ENCODE measurements around the gene MED22. TPM values are rescaled to one million over a fixed set of nuclear protein-coding genes. Genes with fewer than 3 reads are reported as not detected.
"Not testable (repeated sequence)": the region's sequence is repeated elsewhere in the genome, so short reads cannot be mapped to it uniquely, and the experiment has no call there.

The MED22 gene
- total and polyA plus RNA-seq, 2 experiments from 2014 or later = 18.8 to 23.4 TPM

DNA sequence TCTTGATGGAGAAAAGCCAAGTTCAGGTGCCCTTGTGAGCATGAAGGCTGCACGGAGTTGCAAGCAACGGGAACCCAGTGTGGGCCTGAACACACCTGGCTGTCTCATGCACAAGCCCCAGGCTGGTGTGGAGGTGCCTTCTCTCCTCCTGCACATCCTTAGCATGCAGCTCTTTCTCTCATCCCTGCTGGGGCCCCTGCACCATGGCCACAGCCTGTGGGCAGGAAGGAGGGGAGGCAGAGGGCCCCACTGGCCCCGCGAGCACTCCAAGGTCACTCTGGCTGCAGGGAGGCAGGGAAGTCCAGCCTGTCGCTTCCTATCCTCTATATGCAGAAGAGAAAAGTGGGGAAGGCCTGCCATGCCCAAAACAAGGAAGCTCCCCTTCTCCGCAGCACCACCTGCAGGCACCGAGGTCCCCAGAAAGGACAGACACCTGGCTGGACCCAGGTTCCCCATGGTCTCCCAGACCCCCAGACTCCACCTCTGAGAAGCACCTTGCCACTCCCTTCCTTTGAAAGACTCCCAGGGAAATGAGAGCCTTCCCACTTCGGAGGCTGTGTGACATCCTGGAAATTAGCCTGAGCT lies 46.8 kb upstream of the MED22 start:
- no peak for DNase-seq (ENCODE audit: low spot score)
- Histone ChIP-seq H3K9me3 (ENCODE audit: low read depth) (no peaks in the 10 kb centered on the region), H3K27ac (no peak overlapping the region), H2AFZ (no peak overlapping the region), H3K4me3 (no peak overlapping the region), H3K36me3 (replicated peaks; ENCODE audit: insufficient read depth, low read depth) (no peaks in the 10 kb centered on the region), H3K27me3 (no peaks in the 10 kb centered on the region), H3K9me2 (replicated peaks; ENCODE audit: insufficient read depth) (no peaks in the 10 kb centered on the region), H3K4me1 (ENCODE audit: insufficient read depth) (peaks cover 5% of the 10 kb centered on the region), H4K20me1 (ENCODE audit: insufficient read depth, poor library complexity, severe bottlenecking) (no peaks in the 10 kb centered on the region), H3K4me2 (no peak overlapping the region), H3K79me2 (no peaks in the 10 kb centered on the region)
- WGBS (ENCODE audit: low lambda C conversion rate, missing lambda C conversion rate) = 72% methylated on average over 7 of the region's 8 CpGs
- TF ChIP-seq EZH2 (IDR thresholded peaks at IDR 0.05; ENCODE audit: borderline replicate concordance) (no peak), EZH2phosphoT487 (IDR thresholded peaks at IDR 0.05; ENCODE audit: low read depth, severe bottlenecking, unreplicated experiment) (no peak)
- TF ChIP-seq, protein P1, sequence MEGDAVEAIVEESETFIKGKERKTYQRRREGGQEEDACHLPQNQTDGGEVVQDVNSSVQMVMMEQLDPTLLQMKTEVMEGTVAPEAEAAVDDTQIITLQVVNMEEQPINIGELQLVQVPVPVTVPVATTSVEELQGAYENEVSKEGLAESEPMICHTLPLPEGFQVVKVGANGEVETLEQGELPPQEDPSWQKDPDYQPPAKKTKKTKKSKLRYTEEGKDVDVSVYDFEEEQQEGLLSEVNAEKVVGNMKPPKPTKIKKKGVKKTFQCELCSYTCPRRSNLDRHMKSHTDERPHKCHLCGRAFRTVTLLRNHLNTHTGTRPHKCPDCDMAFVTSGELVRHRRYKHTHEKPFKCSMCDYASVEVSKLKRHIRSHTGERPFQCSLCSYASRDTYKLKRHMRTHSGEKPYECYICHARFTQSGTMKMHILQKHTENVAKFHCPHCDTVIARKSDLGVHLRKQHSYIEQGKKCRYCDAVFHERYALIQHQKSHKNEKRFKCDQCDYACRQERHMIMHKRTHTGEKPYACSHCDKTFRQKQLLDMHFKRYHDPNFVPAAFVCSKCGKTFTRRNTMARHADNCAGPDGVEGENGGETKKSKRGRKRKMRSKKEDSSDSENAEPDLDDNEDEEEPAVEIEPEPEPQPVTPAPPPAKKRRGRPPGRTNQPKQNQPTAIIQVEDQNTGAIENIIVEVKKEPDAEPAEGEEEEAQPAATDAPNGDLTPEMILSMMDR (IDR thresholded peaks at IDR 0.05; ENCODE audit: poor library complexity) = no peak

DNA sequence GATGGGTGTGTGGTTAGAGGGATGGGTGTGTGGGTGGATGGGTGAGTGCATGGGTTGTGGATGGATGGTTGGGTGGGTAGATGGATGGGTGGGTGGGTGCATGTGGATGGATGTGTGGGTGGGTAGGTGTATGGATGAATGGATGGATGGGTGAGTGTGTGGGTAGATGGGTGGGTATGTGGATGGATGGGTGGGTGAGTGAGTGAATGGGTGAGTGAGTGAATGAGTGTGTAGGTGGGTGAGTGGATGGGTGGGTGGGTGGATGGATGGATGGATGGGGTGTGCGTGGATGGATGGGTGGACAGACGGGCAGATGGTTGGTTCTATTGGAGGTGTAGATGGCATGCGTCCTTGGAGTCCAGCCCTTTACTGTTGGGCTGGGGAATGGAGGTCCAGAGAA lies 45.5 kb upstream of the MED22 start:
- TF ChIP-seq, protein P1 (IDR thresholded peaks at IDR 0.05; ENCODE audit: poor library complexity) = no peak
- TF ChIP-seq EZH2phosphoT487 (IDR thresholded peaks at IDR 0.05; ENCODE audit: low read depth, severe bottlenecking, unreplicated experiment) (no peak), EZH2 (IDR thresholded peaks at IDR 0.05; ENCODE audit: borderline replicate concordance) (no peak)
- H3K36me3 ChIP-seq (replicated peaks; ENCODE audit: insufficient read depth, low read depth) = no peaks in the 10 kb centered on the region
- H3K9me2 ChIP-seq (replicated peaks; ENCODE audit: insufficient read depth) = no peaks in the 10 kb centered on the region
- peaks cover 5% of the 10 kb centered on the region for H3K4me1 ChIP-seq (ENCODE audit: insufficient read depth)
- no peak for DNase-seq (ENCODE audit: low spot score)
- no peaks in the 10 kb centered on the region for H3K27me3 ChIP-seq
- no peaks in the 10 kb centered on the region for H3K9me3 ChIP-seq (ENCODE audit: low read depth)
- H3K4me2 ChIP-seq = no peak overlapping the region
- 83% methylated on average over 2 of the region's 3 CpGs for WGBS (ENCODE audit: low lambda C conversion rate, missing lambda C conversion rate)
- H3K79me2 ChIP-seq = no peaks in the 10 kb centered on the region
- H2AFZ ChIP-seq = no peak overlapping the region
- no peaks in the 10 kb centered on the region for H4K20me1 ChIP-seq (ENCODE audit: insufficient read depth, poor library complexity, severe bottlenecking)
- no peak overlapping the region for H3K27ac ChIP-seq
- H3K4me3 ChIP-seq = no peak overlapping the region

DNA sequence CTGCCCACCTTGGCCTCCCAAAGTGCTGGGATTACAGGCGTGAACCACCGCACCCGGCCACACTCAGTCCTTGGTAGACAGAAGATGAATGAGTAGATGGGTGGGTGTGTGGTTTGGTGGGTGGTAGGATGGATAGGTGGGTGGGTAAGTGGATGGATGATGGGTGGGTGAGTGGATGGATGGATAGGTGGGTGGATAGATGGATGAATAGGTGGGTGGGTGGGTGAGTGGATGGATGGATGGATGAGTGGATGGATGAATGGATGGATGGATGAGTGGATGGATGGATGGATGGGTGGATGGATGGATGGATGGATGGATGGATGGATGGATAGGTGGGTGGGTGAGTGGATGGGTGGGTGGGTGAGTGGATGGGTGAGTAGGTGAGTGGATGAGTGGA lies 44.4 kb upstream of the MED22 start:
- not testable (repeated sequence) for H3K4me1 ChIP-seq (ENCODE audit: insufficient read depth); H3K9me3 ChIP-seq (ENCODE audit: low read depth); H2AFZ ChIP-seq; H4K20me1 ChIP-seq (ENCODE audit: insufficient read depth, poor library complexity, severe bottlenecking); DNase-seq (ENCODE audit: low spot score); H3K4me3 ChIP-seq; H3K36me3 ChIP-seq (replicated peaks; ENCODE audit: insufficient read depth, low read depth); H3K27me3 ChIP-seq; H3K9me2 ChIP-seq (replicated peaks; ENCODE audit: insufficient read depth); H3K27ac ChIP-seq; H3K79me2 ChIP-seq
- WGBS (ENCODE audit: low lambda C conversion rate, missing lambda C conversion rate) = 96% methylated on average over 3 of the region's 3 CpGs
- H3K4me2 ChIP-seq = peak overlapping the region; percentile 51

DNA sequence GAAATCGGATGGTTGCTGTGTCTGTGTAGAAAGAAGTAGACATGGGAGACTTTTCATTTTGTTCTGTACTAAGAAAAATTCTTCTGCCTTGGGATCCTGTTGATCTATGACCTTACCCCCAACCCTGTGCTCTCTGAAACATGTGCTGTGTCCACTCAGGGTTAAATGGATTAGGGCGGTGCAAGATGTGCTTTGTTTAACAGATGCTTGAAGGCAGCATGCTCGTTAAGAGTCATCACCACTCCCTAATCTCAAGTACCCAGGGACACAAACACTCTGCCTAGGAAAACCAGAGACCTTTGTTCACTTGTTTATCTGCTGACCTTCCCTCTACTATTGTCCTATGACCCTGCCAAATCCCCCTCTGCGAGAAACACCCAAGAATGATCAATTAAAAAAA lies 43.5 kb upstream of the MED22 start:
- not testable (repeated sequence) for H3K4me1 ChIP-seq (ENCODE audit: insufficient read depth); H3K4me3 ChIP-seq; H3K36me3 ChIP-seq (replicated peaks; ENCODE audit: insufficient read depth, low read depth); H3K9me3 ChIP-seq (ENCODE audit: low read depth); H3K4me2 ChIP-seq; H4K20me1 ChIP-seq (ENCODE audit: insufficient read depth, poor library complexity, severe bottlenecking); H3K79me2 ChIP-seq; H2AFZ ChIP-seq; H3K9me2 ChIP-seq (replicated peaks; ENCODE audit: insufficient read depth); DNase-seq (ENCODE audit: low spot score); H3K27me3 ChIP-seq
- peak overlapping the region; percentile 69 for H3K27ac ChIP-seq
- WGBS (ENCODE audit: low lambda C conversion rate, missing lambda C conversion rate) = 54% methylated on average over 3 of the region's 4 CpGs
